GM23338 (cell line): ENCODE measurements around the gene CYBA. TPM values are rescaled to one million over a fixed set of nuclear protein-coding genes. Genes with fewer than 3 reads are reported as not detected.

Experiments
- ATAC-seq: fragments of 200-7000 bp; cut with Tn5 transposase; 3 replicates; pipeline ENCODE4 v1.9.1; 2020
- DNase-seq: peaks from one replicate; pipeline ENCODE4 v3.0.0-alpha.2; 2015; ENCODE audit warnings: low spot score
- H2AFZ ChIP-seq: fragments of 200-600 bp; sonication (generic); 2 replicates; pipeline ENCODE4 v1.8.0; 2016; ENCODE audit warnings: antibody characterized with exemption, mild to moderate bottlenecking, moderate library complexity
- H3F3A ChIP-seq: fragments of 200-600 bp; sonication (generic); replicated peaks from 2 replicates; pipeline ENCODE4 v1.8.0; 2017; ENCODE audit warnings: antibody characterized with exemption, mixed run types, low read depth
- H3K27ac ChIP-seq: fragments of 200-600 bp; sonication (generic); 2 replicates; pipeline ENCODE4 v1.6.1; 2016; ENCODE audit warnings: low read depth
- H3K27me3 ChIP-seq: fragments of 200-600 bp; sonication (generic); 2 replicates; pipeline ENCODE4 v1.8.0; 2016; ENCODE audit warnings: mild to moderate bottlenecking, mixed run types, moderate library complexity; ENCODE audit not compliant: insufficient read depth
- H3K36me3 ChIP-seq: fragments of 200-600 bp; sonication (generic); 2 replicates; pipeline ENCODE4 v1.8.0; 2016; ENCODE audit warnings: mild to moderate bottlenecking; ENCODE audit not compliant: insufficient read depth
- H3K4me1 ChIP-seq: fragments of 200-600 bp; sonication (generic); 2 replicates; pipeline ENCODE4 v1.8.0; 2016; ENCODE audit warnings: mild to moderate bottlenecking, moderate library complexity; ENCODE audit not compliant: insufficient read depth
- H3K4me2 ChIP-seq: fragments of 200-600 bp; sonication (generic); 2 replicates; pipeline ENCODE4 v1.7.1; 2017; ENCODE audit warnings: mixed run types
- H3K4me3 ChIP-seq: fragments of 200-600 bp; sonication (generic); 2 replicates; pipeline ENCODE4 v1.6.1; 2016; ENCODE audit warnings: mixed run types
- H3K79me2 ChIP-seq: fragments of 200-600 bp; sonication (generic); replicated peaks from 2 replicates; pipeline ENCODE4 v1.8.0; 2017; ENCODE audit warnings: mild to moderate bottlenecking; ENCODE audit not compliant: insufficient read depth
- H3K9me2 ChIP-seq: fragments of 200-600 bp; sonication (generic); 2 replicates; pipeline ENCODE4 v1.8.0; 2017; ENCODE audit not compliant: insufficient read depth
- H4K20me1 ChIP-seq: fragments of 200-600 bp; sonication (generic); replicated peaks from 2 replicates; pipeline ENCODE4 v1.8.0; 2017; ENCODE audit warnings: mild to moderate bottlenecking; ENCODE audit not compliant: insufficient read depth
- H3K27ac Mint-ChIP-seq: 2 replicates; pipeline ENCODE4 v1.8.0; 2020; ENCODE audit warnings: inconsistent platforms, mild to moderate bottlenecking, moderate library complexity, mixed read lengths
- H3K27me3 Mint-ChIP-seq: 3 replicates; pipeline ENCODE4 v1.8.0; 2022; ENCODE audit warnings: low read depth, mild to moderate bottlenecking, moderate library complexity, mixed read lengths, inconsistent platforms; ENCODE audit not compliant: insufficient read depth, poor library complexity
- H3K36me3 Mint-ChIP-seq: 3 replicates; pipeline ENCODE4 v1.8.0; 2021; ENCODE audit warnings: low read depth, mild to moderate bottlenecking, inconsistent platforms, moderate library complexity, mixed read lengths
- H3K4me1 Mint-ChIP-seq: 3 replicates; pipeline ENCODE4 v1.8.0; 2020; ENCODE audit warnings: mild to moderate bottlenecking, inconsistent platforms, mixed read lengths
- H3K4me3 Mint-ChIP-seq: 3 replicates; pipeline ENCODE4 v1.8.0; 2021; ENCODE audit warnings: moderate library complexity, mild to moderate bottlenecking, inconsistent platforms, mixed read lengths
- H3K9me3 Mint-ChIP-seq: 3 replicates; pipeline ENCODE4 v1.8.0; 2020; ENCODE audit warnings: moderate library complexity, mild to moderate bottlenecking, inconsistent platforms, mixed read lengths
- CREB1 ChIP-seq: fragments of 250-450 bp; sonication (Bioruptor Pico); IDR thresholded peaks from 2 replicates; pipeline ENCODE4 v1.5.0; 2020; ENCODE audit warnings: low read depth, mild to moderate bottlenecking, moderate library complexity
- CTCF ChIP-seq, 2 experiments: fragments of 200-600 bp in 1 of 2; sonication (generic) in 1 of 2; conservative IDR thresholded peaks; 2 replicates each; pipeline versions ENCODE4 v1.5.1 to v1.6.1; 2016 to 2017; ENCODE audit warnings: antibody characterized with exemption in 2 of 2, low read depth in 2 of 2, mild to moderate bottlenecking in 2 of 2, moderate library complexity in 1 of 2
- EZH2 ChIP-seq: fragments of 200-600 bp; sonication (generic); IDR thresholded peaks from one replicate; pipeline ENCODE4 v1.8.0; 2017; ENCODE audit warnings: antibody characterized with exemption, mild to moderate bottlenecking, low read depth; ENCODE audit not compliant: unreplicated experiment
- EZH2phosphoT487 ChIP-seq: fragments of 200-600 bp; sonication (generic); IDR thresholded peaks from one replicate; pipeline ENCODE4 v1.8.1; 2018; ENCODE audit warnings: antibody characterized with exemption; ENCODE audit not compliant: unreplicated experiment
- JUNB ChIP-seq: IDR thresholded peaks from one replicate; pipeline ENCODE4 v1.6.1; 2016; ENCODE audit warnings: antibody characterized with exemption; ENCODE audit not compliant: unreplicated experiment
- NANOG ChIP-seq: IDR thresholded peaks from 2 replicates; pipeline ENCODE4 v1.6.1; 2016; ENCODE audit warnings: antibody characterized with exemption, borderline replicate concordance
- POLR2AphosphoS5 ChIP-seq: IDR thresholded peaks from 2 replicates; pipeline ENCODE4 v1.6.1; 2016; ENCODE audit warnings: antibody characterized with exemption, low read depth
- REST ChIP-seq: IDR thresholded peaks from one replicate; pipeline ENCODE4 v1.6.1; 2018; ENCODE audit warnings: antibody characterized with exemption; ENCODE audit not compliant: unreplicated experiment
- STAT1 ChIP-seq: IDR thresholded peaks from one replicate; pipeline ENCODE4 v1.6.1; 2016; ENCODE audit warnings: antibody characterized with exemption; ENCODE audit not compliant: unreplicated experiment
- ZNF114 ChIP-seq: fragments of 250-450 bp; sonication (Bioruptor Pico); IDR thresholded peaks from 2 replicates; pipeline ENCODE4 v1.5.0; 2020; ENCODE audit warnings: mild to moderate bottlenecking, moderate library complexity
- ZNF331 ChIP-seq: fragments of 250-450 bp; sonication (Bioruptor Pico); IDR thresholded peaks from 2 replicates; pipeline ENCODE4 v1.5.0; 2020; ENCODE audit warnings: low read depth, mild to moderate bottlenecking, moderate library complexity
- ZNF462 ChIP-seq: fragments of 250-450 bp; sonication (Bioruptor Pico); IDR thresholded peaks from 2 replicates; pipeline ENCODE4 v1.5.0; 2020; ENCODE audit warnings: mild to moderate bottlenecking, moderate library complexity
- polyA plus RNA-seq: library from polyadenylated mRNA; unstranded; fragments of >200 nt; fragmentation: Nextera tagmentation; extraction: Ambion mirVana; gene quantifications from 2 replicates; pipeline ENCODE4 v1.2.1, GENCODE V29; 2016
- total RNA-seq: library from RNA; depleted of rRNA; stranded (reverse); fragments of >200 nt; shearing (Covaris generic); gene quantifications from 2 replicates; pipeline ENCODE4 v1.2.3, GENCODE V29; 2014
- TF ChIP-seq, protein P1 (sequence below): IDR thresholded peaks from 2 replicates; pipeline ENCODE4 v1.6.1; 2016; ENCODE audit warnings: antibody characterized with exemption

The CYBA gene
- total and polyA plus RNA-seq, 2 experiments from 2014 or later = 275 to 281 TPM

- Histone ChIP-seq H3K79me2 (peaks cover 4% of the 10 kb centered on the region), H3K9me2 (no peaks in the 10 kb centered on the region), H3K4me2 (peak overlapping the region; percentile 97; the same call in 1 of the 2 replicates), H3F3A (0 out of 2 replicates have a peak, but pooled peaks cover 6% of the 10 kb centered on the region), H3K36me3 (no peaks in the 10 kb centered on the region), H3K27ac (no peak overlapping the region), H3K27me3 (peaks cover 10% of the 10 kb centered on the region), H3K4me1 (peaks cover 9% of the 10 kb centered on the region), H3K4me3 (peak overlapping the region; percentile 96; the same call in 1 of the 2 replicates), H4K20me1 (no peaks in the 10 kb centered on the region), H2AFZ (no peak overlapping the region)
- no peaks in the 10 kb centered on the region for H3K36me3 Mint-ChIP-seq
- no peak overlapping the region; the same call in 1 of the 3 replicates for H3K4me3 Mint-ChIP-seq
- H3K27ac Mint-ChIP-seq = no peak overlapping the region
- no peak for TF ChIP-seq EZH2
- no peak for TF ChIP-seq CREB1 (CRISPR knock-in tag)
- no peak for TF ChIP-seq JUNB
- TF ChIP-seq ZNF462 (CRISPR knock-in tag) = no peak
- no peak for TF ChIP-seq NANOG
- no peak for TF ChIP-seq REST
- TF ChIP-seq ZNF114 (CRISPR knock-in tag) = no peak
- TF ChIP-seq, protein P1, sequence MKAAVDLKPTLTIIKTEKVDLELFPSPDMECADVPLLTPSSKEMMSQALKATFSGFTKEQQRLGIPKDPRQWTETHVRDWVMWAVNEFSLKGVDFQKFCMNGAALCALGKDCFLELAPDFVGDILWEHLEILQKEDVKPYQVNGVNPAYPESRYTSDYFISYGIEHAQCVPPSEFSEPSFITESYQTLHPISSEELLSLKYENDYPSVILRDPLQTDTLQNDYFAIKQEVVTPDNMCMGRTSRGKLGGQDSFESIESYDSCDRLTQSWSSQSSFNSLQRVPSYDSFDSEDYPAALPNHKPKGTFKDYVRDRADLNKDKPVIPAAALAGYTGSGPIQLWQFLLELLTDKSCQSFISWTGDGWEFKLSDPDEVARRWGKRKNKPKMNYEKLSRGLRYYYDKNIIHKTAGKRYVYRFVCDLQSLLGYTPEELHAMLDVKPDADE = no peak
- TF ChIP-seq STAT1 = no peak
- TF ChIP-seq CTCF (conservative IDR thresholded peaks at IDR 0.05; ENCODE audit: low read depth in 2 of 2) = no peak
- no peak for TF ChIP-seq ZNF331
- no peak for TF ChIP-seq POLR2AphosphoS5
- no peak for TF ChIP-seq EZH2phosphoT487
- no peak for DNase-seq
- H3K27me3 Mint-ChIP-seq = peaks cover 31% of the 10 kb centered on the region
- peaks cover 15% of the 10 kb centered on the region for H3K4me1 Mint-ChIP-seq
- no peak for ATAC-seq
- H3K9me3 Mint-ChIP-seq = no peaks in the 10 kb centered on the region
Observed at GRCh38 chr16:88687254-88687576, 36.4 kb upstream of the CYBA start.
